ENCODE data around the gene PTPRN2.

The PTPRN2 gene

GRCh38 chr7:158142657-158143056 is 445.0 kb downstream of the PTPRN2 start:
- DNase-seq, result no peak

GRCh38 chr7:158141806-158142518 is 445.7 kb downstream of the PTPRN2 start:
- DNase-seq, result no peak

- no peak for DNase-seq
Measured at GRCh38 chr7:158141221-158141582, 446.4 kb downstream of the PTPRN2 start.

DNA sequence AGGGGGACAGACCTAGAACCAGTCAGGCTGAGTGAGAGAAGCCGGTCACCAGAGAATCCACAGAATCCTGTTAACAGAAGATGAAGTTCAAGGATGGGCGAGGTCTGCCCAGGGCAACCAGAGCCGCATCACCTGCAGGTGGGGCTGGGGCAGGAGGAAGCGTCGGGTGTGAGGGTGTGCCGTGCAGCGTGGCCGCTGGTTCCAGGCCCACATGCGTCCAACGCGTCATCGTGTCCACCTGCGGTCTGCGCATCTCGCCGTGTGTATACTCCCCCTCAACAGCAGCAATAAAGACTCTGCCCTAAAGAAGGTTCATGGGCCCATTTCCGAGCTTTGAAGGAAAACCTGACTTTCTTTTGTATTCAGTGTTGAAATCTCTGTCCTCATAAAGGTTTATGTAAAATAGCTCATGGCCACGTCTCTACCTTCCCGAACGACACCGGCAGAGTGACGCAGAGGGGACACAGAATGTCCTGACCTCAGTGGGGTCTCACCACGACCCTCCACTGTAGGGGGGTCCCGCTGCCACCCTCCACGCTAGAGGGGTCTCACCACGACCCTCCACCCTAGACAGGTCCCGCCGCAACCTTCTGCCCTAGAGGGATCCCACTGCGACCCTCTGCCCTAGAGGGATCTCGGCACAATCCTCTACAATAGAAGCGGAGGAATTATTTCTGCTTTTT is 446.9 kb downstream of the PTPRN2 start:
- DNase-seq, result no peak

GRCh38 chr7:158139499-158139898 is 448.1 kb downstream of the PTPRN2 start:
- no peak for DNase-seq

DNA sequence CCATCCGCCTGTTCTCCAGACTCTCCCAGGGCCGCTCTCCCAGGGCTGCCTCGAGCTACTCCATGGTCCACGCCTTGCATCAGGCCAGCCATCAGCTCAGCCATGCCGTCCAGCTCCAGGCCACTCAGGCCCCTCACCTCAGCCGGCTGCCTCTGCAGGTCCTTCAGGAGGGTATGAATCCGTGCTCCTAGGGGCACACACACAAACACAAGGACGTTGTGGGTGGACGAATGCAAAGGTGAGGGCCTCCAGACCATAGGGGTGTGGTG is 449.4 kb downstream of the PTPRN2 start:
- no peak for DNase-seq

GRCh38 chr7:158137516-158138328 is 449.9 kb downstream of the PTPRN2 start:
- DNase-seq, result no peak

DNA sequence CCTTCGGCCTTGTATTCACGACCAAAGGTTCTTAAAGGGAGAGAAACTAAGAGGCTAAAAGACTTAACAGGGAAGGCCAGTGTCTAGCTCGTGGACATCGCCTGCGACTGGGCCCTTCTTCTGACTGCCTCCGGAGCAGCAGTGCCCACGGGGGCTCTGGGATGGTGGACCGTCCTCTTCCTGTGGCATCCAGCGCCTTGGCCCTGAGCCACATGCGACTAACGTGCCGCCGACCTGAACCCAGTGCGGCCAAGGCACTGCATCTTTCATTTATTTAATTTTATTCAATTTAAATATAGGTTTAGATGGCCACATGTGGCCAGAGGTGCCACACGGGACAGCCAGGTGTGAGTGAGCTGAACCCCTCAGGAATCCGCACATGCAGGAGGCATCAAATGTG is 451.7 kb downstream of the PTPRN2 start:
- DNase-seq, result no peak

- no peak for DNase-seq
Measured at GRCh38 chr7:158134824-158135223, 452.8 kb downstream of the PTPRN2 start.

- no peak for DNase-seq
Measured at GRCh38 chr7:158133515-158134271, 453.9 kb downstream of the PTPRN2 start.

DNA sequence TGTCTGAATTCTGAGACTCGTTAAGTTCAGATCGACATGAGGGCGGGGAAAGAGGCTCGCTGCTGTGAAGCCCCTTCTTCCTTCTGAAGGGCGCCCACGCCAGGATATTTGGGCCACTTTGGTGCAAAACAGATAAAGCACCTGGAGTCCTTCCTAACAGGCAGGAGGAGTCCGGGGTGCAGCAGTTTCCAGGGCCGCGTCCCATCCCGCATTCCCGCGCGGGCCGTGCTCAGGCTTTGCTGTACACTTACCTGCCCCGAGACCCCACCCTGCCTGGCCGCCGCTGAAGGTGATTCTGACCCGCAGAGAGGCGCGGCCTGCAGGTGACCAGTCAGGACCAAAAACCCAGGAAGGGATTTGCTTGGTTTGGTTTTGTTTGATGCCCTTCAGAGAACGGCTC is 454.6 kb downstream of the PTPRN2 start:
- no peak for DNase-seq

DNA sequence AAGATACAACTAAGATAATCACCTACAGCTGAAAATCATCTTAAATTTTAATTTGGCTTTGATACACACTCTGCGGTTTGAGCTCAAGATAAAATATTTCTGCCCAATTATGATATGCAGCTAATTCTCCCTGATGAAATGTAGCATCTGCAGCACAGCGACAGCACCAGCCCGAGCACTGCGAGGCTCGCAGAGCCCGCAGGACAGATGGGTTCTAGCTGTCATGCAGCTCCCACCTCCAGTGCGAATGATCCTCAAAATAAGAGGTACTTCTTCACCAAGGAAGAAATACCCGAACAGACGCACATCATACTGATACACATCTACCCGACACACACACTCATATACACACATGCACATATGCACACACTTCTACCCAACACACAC is 457.6 kb downstream of the PTPRN2 start:
- DNase-seq, result no peak

- DNase-seq, result no peak
Measured at GRCh38 chr7:158129037-158130022, 458.3 kb downstream of the PTPRN2 start.

DNA sequence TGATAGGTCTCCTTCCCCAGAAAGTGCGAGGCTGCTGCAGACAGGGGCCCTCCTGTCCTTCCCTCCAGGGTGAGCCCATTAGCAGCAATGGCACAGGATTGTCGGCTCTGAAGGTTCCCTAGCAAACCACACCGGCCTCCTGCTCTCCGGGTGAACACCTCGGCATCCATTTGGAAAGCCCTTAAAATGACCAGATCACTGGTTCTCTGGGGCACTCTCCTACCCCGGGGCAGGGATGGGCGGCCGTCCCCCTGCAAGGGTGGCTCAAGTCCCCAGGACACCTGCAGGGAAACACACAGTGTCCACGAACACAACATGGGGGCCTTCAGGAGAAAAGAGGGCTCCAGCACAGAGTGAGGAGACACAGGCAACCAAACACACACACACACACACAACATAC is 459.1 kb downstream of the PTPRN2 start:
- DNase-seq, result no peak

DNA sequence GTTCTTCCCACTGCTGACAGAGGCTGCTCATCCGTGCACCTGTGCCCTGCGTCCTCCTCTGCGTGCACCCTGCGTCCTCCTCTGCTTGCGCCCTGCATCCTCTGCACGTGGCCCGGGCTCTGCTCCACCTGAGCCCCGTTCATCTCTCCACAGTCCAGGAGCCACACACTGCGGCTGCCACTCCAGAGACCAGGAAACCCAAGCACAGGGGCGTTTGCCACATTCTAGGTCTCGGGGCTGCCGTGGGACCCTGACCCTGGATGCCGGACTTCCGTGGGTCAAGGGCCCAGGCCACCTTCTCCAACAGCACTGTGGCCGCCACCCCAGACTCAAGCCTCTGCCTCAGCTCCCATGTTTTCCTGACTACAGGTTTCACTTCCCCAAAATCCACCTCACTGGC is 460.4 kb downstream of the PTPRN2 start:
- no peak for DNase-seq

- no peak for DNase-seq
Measured at GRCh38 chr7:158126661-158127060, 461.0 kb downstream of the PTPRN2 start.

GRCh38 chr7:158125721-158126120 is 461.9 kb downstream of the PTPRN2 start:
- DNase-seq, result no peak

DNA sequence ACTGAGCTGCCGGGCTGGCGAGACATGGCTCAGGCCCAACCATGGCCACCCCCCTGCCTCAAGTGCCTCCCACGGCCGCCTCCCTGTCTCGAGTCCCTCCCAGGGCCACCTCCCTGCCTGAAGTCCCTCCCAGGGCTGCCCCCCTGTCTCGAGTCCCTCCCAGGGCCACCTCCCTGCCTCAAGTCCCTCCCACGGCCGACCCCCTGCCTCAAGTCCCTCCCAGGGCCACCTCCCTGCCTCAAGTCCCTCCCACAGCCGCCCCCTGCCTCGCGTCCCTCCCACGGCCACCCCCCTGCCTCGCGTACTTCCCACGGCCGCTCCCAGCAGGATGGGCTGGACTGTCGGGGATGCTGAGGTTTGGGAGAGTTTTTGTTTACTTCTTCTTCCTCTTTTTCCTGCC is 462.5 kb downstream of the PTPRN2 start:
- no peak for DNase-seq

DNA sequence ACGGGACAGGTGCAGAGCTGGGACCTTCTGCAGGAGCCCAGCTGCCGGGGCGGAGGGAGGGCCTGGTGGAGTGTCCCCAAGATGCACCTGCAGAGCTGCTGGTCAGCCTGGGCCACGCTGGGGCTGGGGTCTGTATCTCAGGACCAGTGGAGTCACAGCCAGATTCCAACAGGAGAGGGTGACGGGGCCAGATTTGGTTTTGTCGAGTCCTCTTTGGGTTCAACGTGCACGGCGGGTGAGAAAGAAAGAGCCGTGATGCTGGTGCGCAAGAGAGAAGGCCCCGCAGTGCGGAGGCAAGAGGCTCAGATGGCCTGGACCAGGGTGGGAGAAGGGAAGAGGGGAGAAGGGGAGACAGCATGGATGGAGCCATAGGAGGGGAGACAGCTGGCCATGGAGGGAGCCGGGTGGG is 462.9 kb downstream of the PTPRN2 start:
- DNase-seq, result no peak

DNA sequence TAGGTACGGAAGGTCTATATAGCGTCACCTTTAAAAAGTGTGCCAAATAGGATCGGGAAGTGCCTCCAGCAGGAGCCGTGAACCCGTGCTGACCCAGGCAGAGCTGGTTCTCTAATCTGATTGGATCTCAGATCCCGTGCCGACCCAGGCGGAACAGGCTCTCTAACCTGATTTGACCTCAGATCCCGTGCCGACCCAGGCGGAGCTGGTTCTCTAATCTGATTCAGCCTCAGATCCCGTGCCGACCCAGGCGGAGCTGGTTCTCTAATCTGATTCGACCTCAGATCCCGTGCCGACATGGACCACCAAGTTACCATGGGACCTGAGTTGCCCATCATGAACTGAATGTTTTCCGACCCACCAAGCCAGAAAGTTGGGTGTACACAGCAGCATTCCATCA is 463.9 kb downstream of the PTPRN2 start:
- no peak for DNase-seq

DNA sequence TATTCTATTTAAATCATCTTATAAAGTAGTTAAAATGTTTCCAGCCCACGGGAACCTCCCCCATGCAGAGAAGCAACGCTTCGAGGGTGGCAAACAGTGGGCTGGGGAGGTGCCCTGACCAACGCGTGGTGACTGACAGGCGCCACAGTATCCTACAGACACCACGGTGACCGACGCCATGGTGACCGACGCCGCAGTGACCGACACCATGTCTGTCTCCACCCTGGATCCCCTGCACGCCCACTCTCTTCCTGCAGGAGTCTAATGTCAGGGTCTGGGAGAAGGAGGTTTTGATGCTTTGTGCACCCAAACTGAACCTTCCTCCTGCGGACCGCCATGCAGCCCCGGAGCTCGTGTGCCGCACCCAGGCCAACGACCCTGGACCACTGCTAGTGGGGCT is 464.4 kb downstream of the PTPRN2 start:
- DNase-seq, result no peak

GRCh38 chr7:158121441-158122045 is 466.1 kb downstream of the PTPRN2 start:
- no peak for DNase-seq

Data from SIG-M5 (cell line).